OCI-M1 (cell line): ENCODE results near the gene NCAPG2.

Source experiments
- DNase-seq: peaks from one replicate; lab custom pipeline; 2025; lab: John Stamatoyannopoulos, UW

The NCAPG2 gene, protein sequence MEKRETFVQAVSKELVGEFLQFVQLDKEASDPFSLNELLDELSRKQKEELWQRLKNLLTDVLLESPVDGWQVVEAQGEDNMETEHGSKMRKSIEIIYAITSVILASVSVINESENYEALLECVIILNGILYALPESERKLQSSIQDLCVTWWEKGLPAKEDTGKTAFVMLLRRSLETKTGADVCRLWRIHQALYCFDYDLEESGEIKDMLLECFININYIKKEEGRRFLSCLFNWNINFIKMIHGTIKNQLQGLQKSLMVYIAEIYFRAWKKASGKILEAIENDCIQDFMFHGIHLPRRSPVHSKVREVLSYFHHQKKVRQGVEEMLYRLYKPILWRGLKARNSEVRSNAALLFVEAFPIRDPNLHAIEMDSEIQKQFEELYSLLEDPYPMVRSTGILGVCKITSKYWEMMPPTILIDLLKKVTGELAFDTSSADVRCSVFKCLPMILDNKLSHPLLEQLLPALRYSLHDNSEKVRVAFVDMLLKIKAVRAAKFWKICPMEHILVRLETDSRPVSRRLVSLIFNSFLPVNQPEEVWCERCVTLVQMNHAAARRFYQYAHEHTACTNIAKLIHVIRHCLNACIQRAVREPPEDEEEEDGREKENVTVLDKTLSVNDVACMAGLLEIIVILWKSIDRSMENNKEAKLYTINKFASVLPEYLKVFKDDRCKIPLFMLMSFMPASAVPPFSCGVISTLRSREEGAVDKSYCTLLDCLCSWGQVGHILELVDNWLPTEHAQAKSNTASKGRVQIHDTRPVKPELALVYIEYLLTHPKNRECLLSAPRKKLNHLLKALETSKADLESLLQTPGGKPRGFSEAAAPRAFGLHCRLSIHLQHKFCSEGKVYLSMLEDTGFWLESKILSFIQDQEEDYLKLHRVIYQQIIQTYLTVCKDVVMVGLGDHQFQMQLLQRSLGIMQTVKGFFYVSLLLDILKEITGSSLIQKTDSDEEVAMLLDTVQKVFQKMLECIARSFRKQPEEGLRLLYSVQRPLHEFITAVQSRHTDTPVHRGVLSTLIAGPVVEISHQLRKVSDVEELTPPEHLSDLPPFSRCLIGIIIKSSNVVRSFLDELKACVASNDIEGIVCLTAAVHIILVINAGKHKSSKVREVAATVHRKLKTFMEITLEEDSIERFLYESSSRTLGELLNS

DNA sequence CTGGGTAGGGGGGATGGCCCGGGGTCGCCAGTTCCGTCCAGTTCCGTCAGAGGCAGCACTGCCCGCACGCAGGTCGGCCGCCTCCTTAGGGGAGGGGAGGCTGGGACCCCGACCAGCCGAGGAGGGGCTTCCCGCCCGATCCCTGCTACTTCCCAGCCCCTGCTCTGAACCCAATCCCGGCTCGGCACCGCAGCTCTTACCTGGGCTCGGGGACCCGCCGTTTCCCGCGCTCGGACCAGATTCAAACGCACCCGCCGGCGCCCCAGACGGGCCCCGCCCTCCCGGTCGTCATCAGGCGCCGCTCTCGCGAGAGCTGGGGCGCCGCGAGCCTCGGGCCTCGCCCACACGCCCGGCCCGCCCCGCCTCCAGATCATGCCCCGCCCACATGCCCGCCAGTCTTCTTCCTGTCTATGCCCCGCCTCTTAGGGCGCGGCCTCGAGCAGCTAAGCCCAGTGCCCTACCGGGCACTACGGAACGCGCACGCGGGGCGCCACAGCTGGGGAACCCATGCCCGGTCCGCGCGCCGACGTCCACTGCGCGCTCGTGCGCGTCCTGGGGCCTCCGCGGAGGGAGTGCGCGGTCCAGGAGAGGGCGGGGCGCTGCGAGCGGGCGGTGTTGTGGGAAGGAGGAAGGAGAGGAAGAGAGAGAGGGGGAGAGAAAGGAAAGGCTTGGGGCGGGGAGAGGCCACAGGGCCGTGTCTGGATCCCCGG lies at the start of gene NCAPG2:
Gene NCAPG2, minus strand, starts transcription at position 281 of the 710 bp plus-strand sequence. CDS start 2,905 bp downstream, outside the sequence.
- DNase-seq: peak; percentile 95

DNA sequence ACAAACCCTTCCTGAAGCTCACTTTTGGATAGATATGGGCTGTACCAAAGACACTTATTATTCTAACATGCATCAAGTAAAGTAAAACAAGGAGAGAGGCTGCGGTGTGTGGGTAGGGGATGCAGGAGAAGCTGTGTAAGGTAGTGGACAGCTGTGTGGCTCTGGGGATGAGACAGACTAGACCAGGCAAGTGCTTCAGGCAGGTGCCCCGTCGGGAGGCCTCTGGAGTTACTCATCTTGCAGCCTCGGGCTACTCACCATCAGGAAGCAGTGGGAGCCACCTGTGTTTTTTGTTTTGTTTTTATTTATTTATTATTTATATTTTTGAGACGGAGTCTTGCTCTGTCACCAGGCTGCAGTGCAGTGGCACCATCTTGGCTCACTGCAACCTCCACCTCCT lies 49.3 kb upstream of the NCAPG2 start:
- DNase-seq: no peak

DNA sequence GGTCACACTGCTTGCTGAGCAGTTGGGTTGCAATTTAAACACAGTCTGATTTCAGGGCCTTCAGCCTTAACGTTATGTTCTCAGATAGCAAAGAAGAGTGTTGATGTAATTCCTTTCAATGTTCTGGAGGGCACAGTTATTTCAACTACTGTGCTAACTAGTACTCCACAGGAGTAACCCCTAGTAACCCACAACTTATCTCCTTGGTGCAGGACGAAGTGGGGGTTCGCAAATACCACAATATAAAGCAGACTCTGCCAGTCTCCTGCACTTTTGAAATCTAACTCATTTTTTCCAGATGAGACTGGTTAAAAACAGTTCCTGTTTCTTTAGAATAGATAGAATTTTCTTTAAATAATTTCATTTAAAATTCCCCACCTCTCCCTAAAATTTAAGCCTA lies 47.1 kb upstream of the NCAPG2 start:
- peak; percentile 66 for DNase-seq

DNA sequence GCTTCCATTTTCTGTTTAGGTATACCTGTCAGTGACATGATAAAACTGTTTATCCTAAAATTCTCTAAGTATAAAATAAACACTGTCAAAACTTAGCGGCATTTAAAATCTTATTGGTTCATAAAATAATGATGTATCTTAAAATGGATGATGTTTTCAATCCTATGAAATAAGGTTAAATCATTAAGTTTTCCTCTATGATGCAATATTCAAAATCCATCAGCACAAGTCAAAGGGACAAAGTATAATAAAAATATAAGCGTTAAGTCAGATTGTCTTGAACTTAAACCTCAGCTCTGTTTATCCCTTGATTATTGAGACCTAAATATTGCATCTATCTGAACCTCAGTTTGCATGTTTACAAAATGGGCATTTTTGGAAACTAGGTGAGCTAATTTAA lies 46.6 kb upstream of the NCAPG2 start:
- no peak for DNase-seq

DNA sequence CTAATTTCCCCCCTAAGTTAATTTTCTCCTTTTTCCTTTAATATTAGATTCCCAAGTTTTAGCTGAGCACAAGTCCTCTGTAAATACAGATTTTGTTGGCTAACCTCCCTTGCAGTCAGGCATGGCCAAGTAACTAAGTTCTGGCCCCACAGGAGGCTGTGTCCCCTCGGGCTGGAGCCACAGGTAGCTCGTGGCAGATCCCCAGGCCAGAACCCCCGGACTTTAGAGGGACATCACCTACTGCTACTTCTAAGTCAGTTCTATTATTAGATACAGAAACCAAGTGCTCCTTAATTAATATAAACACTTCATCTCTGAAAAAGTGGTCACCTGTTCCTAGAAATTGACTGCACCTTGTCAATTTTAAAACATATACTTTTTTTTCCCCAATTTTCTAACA lies 46.1 kb upstream of the NCAPG2 start:
- no peak for DNase-seq

DNA sequence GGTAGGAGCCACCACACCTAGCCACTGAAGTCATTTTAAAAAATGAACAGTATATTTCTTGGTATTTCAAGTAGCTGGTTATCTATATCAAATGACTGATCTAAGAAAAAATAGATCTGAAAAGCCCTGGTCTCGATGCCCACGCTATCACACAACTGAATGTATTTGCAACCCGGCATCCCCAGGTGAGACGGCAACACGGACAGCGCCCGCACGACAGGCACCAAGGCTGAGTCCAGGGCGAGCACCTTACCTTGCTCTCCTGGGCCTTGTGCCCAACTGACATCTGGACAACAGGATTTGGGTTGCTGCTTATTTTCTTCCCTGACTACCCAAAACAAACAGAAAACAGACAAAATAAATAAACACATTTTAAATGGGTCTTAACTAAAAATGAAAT lies 44.8 kb upstream of the NCAPG2 start:
- DNase-seq: no peak

DNA sequence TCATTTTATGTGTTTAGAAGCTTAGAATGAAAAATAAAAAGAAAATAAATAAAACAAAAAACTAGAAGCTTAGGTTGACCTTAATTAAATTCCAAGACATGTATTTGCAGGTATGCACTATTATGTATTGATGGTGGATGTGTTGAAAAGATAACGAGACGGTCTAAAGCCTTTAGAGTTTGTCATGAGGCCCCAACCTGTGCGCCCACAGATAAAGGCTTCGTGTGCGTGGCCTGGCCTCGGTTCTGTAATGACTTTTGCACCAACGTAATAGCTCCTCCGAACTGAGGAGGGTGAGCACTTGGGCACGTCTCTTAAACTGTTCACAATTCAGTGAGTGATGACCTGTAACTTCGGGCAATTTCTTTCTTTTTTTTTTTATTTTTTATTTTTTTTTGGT lies 43.7 kb upstream of the NCAPG2 start:
- DNase-seq: no peak

DNA sequence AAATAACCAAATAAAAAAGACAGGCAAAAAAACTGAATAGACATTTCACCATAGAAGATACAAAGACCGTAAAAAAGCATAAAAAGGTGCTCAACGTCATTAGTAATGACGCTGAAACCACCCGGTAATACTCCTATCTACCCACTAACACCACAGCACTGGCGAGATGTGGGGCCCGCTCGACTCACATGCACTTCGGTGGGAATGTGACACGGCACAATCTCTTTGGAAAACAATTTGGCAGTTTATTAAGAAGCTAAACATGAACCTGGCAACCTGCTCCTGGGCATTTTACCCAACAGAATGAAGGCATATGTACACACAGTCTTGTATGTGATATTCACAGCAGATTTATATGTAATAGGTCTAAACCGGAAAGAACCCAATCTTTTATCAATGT lies 42.8 kb upstream of the NCAPG2 start:
- DNase-seq: no peak

DNA sequence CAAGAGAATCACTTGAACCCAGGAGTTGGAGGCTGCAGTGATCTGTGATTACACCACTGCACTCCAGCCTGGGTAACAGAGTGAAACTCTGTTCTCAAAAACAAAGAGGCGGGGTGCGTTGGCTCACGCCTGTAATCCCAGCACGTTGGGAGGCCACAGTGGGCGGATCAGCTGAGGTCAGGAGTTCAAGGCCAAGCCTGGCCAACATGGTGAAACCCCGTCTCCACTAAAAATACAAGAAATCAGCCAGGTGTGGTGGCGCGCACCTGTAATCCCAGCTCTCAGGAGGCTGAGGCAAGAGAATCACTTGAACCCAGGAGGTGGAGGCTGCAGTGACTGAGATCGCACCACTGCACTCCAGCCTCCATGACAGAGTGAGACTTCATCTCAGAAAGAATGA lies 42.4 kb upstream of the NCAPG2 start:
- DNase-seq: no peak

DNA sequence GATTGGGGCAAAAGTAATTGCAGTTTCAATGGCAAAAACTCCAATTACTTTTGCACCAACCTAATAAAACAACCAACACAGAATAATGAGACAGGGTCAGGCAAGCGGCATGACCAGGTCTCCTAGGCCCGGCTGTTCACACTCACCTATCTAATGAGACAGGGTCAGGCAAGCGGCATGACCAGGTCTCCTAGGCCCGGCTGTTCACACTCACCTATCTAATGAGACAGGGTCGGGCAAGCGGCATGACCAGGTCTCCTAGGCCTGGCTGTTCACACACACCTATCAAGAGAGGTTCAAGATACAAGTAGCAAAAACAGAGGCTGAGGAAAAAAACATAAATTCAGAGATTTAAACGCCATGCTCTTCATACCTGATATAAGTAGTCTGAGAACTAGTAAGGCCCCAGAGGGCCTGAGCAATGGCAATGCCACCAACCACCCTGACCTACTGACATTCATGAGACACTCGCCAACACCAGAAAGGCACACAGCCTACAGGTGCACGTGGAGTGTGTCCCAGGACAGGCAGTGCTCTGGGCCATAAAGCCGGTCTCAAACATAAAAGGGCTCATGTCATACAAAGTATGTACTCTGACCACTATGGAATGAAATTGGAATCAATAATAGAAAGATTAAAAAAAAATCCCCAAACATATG lies 40.6 kb upstream of the NCAPG2 start:
- no peak for DNase-seq

DNA sequence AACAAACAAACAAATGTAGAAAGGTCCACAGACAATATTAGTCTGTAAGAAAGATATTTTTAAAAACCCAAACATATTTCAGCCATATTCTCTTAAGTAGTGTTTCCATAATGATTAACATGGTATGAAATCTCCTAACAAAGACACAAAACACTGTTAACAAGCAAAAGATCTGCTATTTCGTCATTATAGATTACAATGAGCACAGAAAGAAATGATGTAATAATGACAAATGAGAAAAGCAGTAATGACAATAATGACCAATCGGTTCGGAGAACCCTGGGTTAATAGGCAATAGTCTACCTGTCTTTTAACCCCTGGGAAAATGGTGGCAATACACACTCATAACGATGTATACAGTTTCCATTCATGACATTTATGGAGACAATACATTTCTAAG lies 39.5 kb upstream of the NCAPG2 start:
- no peak for DNase-seq

DNA sequence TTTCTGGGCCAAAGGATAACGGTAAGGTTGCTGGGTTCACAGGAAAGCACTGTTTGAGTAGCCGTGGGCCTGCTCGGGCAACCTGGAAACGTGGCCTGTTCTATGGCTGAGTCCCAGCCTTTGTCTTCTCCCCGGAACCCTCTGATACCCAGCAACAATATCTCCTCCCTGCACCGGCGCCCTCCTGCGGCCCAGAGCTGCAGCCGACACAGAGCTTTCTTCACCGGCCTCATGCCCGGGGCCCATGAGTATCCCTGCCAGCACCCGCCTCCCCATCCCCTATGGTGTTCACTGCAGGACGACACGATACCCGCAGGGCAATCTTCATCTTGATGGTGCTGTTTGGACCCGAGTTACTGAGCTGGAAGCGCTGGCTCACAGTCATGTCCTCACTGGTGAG lies 38.6 kb upstream of the NCAPG2 start:
- no peak for DNase-seq

DNA sequence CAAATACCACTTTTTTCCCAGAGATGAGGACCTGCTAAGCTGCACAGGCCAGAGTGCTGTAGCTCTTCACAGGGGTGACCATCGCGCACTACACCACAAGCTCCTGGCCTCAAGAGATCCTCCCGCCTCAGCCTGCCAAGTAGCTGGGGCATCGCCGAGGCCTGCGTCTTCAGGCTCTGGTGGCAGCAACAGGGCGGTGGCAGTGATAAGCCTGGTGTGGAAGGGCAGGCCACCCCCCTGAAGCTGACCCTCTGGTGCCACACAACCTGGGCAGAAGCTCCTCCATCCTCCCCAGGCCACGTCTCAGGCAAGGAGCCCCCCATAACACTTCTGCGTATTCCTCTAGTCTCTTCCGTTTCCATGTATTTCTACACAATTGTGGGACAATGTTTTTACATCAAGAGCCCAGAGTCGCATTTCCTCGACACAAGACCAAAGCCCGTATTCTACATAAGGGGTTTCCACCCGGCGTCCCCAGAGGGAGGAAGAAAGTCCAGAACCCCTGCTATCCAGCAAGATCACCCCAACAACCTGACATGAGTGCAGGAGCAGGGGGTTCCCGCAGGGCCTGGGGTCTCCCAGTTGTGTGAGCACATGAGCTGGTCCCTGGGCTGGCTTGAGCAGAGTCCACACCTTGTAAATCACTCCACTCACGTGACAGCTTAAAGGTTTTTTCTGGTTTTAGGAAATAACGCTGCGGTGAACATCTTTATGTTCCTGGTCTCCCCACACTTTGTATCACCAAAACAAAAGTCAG lies 37.6 kb upstream of the NCAPG2 start:
- DNase-seq: no peak

DNA sequence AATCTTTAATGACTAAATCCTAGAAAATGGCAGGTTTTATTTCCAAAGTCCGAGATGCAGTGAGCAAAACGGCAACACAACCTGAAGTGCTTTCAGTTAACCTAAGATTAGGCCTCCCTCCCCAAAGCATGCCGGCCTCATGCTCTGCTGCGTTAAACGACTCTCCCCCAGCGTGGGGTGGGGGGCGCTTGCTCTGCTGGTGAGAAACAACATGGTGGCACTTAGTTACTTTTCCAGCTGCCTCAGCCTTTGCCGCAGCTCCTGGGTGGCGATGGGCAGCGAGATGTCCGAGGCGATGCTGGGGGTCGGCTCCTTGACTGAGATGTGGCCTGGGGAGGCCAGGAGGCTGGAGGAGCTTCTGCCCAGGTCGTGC lies 36.7 kb upstream of the NCAPG2 start:
- no peak for DNase-seq

DNA sequence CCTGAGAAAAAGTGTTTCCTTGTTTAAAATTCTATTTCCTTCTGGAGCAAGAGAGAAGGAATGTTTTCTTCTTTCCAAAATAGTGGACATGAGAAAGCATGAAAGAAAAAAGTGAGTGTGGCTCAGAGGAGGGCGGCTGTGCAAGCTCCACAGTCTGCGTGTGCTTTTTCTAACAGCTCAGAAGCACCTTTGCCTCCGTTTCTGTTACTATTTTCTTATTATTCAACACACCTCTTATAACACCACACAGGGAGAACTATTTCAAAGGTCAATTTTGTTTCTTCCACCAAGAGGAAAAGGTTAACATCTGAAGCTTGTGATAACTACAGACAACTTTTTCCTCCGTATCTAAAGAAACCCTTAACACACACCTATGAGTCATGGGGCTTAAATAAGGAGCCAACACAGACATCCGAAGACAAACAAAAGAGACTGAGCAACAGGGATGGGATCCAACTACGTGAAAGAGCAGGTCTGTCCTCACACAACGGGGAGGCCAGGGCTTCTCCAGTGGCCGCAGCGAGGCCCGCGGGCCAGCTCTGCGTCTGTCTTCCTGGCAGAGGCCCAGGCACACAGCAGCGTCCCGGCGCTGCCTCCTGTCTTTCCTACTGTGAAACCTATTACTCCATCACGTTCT lies 36.2 kb upstream of the NCAPG2 start:
- DNase-seq: no peak

DNA sequence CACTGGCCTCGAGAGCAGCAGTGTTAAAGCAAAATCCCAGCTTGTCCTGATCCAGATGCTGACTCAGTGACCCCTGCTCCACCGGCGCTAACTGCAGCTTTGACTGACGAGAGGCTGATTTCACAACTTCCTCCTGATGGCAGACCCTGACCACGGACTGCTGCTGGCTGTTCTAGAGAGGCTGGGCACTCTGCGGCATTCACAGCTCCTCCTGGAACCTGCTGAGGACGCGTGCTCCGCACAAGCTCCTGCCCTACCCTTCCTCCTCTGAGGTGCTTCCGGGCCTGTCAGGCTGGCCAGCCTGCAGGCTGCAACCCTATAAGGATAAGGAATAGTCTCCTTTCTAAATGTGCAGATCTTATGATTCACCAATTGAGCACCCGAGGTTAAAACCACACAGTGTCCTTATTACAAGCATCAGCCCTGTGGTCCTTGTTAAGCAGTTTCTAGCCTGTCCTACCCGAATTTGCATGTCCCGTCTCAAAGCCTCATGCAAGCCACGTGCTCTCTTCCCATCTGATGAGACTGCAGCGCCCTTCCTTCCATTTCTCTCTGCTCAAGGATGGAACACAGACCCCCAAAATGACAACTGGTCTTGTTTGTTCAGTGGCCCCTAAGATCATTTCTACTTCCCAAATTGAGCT lies 35.5 kb upstream of the NCAPG2 start:
- peak; percentile 3 for DNase-seq

DNA sequence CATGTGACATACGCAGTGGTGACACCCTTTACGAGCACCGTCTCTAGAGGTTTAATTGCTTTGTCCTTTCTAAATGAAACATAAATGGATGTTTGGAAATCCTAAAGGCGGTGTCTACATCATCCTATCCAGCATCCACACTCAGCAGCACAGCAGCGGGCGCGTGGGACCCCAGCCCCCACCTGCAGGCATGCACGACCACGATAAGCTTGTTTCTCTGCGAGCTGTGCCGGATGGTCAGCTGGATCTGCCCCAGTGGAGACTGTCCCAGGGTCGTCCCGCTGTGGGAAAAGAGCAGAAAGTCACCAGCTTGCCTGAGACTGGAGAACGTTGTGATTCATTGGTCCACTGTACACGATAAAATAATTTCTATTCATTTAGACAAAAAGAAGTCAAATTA lies 34.2 kb upstream of the NCAPG2 start:
- DNase-seq: no peak

DNA sequence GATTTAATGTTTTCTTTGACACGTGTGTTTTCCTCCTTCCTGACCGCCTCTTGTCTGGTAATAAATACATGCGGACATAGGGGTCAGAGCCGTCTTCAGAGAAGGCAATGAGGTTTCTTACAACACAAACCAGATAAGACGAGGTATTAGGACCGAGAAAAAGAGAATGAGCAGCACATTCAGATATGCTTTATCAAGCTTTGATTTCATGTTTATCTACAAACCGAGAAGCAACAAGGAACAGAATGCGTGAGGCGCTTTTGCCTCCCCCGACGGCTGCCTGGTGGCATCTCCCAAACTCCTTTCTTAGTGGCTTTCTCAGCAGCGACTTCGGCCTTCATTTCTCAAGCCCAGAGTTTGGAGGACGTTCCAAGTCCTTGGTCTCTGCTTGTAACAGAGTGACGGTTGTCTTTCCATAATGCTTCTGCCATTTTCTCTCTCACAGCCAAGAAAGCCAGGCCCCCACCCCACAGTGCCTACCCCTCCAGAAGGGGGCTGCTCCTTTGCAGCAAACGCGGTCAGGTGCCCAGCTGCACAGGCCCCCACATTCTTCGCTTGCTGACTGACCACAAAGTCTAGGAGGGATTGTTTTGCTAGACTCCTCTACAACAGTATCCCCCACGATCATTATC lies 32.6 kb upstream of the NCAPG2 start:
- no peak for DNase-seq

DNA sequence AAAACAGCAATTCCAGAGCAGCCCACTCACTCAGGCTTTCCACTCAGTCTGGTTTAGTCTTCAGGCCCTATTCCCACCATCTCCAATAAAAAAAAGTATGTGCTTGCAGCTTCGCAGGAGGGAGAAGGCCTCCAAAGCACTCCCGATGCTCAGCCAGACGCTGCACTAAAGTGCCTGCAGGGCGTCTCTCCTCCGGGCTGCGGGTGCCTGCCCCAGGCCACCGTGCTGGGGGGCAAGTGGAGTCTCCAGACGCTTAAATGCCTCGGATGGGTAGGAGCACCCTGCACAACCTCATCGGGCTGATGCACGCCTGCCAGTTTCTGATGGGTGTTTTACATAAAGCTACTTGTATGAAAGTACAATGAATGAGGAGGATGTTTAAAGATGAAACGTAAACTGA lies 31.3 kb upstream of the NCAPG2 start:
- no peak for DNase-seq
